GM19025 (cell line): ENCODE measurements around the gene CCL17.
"Not testable (repeated sequence)": the region's sequence is repeated elsewhere in the genome, so short reads cannot be mapped to it uniquely, and the experiment has no call there.

Source experiments
- ATAC-seq: cut with Tn5 transposase; IDR thresholded peaks from one replicate; pipeline ENCODE4 v1.9.1; 2021; ENCODE audit warnings: mild to moderate bottlenecking, low read depth, moderate library complexity; ENCODE audit not compliant: unreplicated experiment

Gene CCL17

DNA sequence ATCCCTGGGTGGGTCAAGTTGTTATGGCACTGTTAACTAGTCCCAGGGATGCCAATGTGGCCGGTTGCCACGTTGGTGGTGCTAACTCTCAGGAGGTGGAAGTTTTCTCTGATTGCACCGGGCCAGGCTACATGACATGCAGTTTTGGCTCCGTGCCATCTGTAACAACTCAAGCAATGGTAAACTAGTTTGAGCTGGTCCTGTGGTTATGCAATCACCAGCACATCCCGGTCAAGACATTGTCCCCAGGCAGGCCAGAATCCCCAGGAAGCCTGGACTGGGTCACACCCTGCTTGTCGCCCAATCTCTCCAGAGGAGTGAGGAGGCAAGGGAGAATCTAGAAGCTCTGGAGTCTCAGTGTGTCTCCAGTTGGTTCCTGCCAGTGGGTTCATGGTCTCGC lies 10.1 kb upstream of the CCL17 start:
- ATAC-seq: no peak

DNA sequence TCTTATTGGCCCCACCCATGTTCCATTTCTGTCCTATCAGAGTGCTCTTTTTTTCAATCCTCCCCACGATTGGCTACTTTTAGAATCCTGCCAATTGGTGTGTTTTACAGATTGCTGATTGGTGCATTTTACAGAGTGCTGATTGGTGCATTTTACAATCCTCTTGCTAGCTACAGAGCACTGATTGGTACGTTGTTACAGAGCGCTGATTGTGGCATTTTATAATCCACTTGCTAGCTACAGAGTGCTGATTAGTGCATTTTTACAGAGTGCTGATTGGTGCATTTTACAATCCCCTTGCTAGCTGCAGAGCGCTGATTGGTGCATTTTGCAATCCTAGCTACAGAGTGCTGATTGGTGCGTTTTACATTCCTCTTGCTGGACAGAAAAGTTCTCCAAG lies 9.5 kb upstream of the CCL17 start:
- no peak for ATAC-seq

DNA sequence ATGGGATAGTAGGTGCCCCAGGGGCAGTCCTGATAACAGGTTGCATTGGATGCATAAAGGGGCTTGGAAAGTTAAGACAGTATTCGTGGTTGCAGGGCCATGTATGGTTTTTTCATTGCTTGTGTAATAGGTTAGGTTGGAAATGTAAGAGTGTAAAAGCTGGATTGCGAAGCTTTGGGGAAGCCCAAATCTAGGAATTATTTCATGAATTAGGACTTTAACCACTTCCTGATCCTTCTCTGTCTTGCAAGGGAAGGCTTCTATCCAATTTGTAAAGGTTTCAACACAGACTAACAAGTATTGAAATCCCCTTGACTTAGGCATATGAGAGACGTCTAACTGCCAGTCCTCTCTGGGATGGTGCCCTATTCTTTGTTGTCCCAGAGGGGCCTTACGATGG lies 7.8 kb upstream of the CCL17 start:
- ATAC-seq: no peak

DNA sequence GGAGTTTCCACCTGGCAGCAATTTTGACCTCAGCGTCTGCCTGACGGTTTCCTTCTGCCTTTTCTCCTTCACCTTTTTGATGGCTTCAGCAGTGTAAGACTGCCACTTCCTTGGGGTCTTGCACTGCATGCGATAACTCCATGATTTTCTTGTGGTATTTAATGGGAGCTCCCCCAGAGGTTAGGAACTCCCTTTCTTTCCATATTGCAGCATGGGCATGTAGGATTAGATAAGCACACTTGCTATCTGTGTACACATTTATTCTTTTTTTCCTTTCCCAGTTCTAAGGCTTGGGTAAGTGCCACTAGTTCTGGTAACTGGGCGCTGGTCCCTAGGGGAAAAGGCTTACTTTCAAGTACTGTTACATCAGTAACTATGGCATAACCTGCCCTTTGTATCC lies 7.1 kb upstream of the CCL17 start:
- not testable (repeated sequence) for ATAC-seq

DNA sequence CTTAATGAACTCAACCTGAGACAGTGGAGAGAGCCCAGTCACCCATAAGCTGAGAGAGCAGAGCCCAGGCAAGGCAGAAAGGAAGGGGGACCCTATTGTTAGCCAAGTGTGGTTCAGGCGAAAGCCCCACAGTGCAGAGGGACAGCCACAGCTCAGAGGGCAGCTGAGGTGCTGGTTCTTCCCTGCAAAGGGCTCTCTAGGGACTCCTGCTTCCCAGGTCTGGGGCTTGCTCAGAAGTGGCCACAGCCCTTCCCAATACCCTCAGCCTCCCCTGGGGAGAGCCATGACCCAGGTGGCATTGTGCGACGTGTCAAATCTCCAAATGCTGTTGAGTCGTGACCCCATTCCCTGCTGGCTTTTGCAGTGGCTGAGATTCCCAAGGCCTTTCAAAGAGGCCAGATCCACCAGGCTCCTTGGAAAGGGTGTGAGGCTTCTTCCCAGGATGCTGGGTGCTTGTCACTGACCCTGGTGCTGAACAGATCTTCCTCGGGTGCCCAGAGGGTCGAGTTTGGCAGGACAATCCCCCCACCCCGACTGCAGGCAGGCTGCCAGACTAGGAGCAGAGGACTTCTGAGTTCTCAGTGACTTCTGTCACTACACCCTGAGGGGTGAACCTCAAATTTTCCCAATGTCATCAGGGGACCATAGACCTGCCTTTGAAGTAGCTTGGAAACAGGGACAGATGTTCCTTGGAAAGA lies 2.5 kb upstream of the CCL17 start:
- no peak for ATAC-seq

DNA sequence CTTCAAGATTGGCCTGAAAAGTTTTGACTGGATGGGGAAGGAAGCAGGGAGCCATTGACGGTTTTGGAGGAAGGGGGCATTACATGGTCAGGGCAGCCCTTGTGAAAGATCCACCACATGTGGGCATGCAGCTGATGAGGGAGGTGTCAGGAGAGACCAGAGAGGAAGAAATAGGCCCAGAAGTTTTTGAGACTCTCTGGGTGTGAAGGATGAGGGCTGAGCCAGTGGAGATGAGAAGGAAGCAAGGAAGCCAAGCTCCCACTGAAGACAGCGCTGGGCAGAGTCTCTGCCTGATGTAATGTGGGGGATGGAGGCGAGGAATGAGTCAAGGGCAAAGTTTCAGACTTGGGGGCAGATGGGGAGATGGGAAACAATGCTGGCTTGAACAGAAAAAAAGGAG lies 530 bp downstream of the CCL17 start:
- ATAC-seq: no peak

DNA sequence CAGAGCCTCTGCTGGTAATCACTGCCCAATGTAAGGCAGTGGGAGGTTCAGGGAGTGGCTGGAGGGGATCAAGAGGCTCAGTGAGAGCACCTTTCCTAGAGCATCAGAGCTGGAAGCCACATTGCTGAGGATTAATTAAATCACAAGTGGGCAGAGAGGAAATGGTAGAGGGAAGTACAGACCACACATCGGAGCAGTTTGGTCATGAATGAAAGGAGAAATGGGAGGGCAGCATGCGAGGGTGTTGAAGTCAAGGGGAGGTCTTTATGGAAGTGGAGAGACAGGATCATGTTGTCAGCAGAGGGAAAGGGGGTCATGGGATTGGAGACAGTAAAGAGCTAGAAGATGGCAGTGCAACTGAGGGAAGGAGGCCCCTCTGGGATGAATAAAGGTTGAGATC lies 2.3 kb downstream of the CCL17 start:
- no peak for ATAC-seq

DNA sequence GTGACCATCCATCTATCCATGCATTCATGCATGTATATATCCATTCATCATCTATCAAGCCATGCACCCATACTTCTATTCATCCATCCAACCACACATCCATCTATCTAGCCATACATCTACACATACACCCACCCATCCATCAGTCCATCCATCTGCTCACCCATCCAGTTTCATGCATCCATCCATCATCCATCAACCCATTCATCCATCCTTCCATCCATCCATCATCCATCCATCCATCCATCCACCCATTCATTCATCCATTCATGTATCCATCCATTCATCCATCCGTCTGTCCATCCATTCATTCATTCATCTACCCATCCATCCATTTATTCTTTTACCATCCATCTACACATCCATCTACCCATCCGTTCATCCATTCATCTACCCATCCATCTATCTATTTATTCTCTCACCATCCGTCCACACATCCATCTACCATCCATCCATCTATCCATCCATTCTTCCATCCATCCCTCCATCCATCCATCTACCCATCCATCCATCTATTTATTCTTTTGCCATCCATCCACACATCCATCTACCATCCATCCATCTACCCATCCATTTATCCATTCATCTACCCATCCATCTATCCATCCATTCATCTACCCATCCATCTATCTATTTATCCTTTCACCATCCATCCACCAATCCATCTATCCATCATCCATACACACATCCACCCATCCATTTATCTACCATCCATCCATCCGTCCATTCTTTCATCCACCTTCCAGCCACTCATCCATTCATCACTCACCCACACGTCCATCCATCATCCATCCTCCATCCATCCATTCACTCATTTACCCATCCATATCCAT lies 3.2 kb downstream of the CCL17 start:
- no peak for ATAC-seq

DNA sequence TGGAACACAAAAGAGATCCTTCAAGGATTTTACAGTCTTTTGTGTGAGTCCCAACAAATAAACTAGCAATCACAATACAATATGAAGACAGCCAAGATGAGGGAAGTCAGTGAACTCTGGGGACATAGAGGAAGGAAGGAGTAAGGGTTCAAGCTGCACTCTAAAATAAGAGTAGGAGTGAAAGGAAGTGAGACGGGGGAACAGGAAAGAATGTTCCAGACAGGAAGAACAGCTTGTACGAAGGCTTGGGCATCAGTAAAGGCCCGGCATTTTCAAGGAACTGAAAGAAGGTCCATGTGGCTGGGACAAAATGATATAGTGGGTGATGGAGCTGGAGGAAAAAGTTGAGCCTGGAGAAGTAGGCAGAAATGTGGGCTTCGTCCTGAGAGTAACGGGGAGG lies 4.5 kb downstream of the CCL17 start:
- no peak for ATAC-seq

DNA sequence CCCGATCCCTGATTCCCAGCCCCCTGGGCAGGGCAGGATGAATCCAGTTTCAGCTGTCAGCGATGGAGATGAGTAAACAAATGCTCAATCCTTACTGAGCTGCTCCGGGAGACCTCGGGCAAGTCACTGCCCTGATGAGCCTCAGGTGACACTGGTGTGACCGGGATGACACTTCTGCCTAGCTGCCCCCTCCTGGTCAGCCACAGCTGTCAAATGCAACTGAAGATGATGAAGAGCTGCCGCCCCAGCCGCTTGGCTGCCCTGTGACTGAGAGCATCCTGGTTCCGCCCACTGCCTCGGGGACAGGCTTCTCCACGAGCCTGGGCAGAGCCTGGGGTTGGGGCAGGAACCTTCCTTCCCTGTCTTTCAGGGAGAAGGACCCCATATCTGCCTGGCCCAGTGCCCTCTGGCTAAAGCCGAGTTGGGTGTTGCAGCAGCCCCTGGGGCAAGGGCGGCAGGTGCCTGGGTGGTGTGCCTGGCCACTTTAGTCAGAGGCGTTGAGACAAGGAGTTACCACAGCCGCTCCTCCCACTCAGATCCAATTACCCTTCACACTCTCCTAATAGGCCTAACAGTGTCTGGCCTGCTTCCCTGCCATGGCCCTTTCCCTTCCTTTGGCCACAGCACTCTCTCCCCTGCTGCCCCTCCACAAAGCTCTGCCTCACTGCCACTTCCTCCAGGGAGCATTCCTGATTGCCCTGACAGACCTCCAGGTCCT lies 5.5 kb downstream of the CCL17 start:
- ATAC-seq: no peak

DNA sequence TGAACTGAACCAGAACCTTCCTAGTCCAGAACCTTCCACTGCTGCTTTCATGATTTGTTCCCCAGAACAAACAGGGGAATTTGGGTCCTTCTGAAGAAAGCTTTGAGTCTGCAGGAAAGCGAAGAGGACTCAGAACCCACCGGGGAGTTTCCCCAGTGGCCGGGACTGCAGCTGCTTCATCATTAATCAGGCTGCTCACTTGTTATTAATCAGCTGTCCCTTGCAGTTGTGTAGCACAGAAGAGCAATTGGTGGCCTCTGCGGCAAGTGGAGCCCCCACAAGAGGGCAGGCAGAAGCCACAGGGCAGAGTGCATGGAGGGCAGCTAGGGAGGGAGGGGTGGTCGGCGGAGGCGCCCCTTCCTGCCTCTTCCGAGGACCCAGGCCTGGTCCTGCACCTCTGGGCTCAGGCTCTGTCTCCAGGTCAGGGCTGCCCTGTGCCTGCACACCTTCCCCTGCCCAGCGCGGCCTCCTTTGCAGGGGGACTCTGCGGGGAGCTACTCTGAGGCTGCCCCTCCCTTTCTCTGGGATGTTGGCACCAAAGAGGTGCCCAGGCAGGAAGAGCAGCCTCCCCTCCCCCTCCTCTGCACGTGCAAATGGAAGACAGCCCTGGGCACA lies 6.9 kb downstream of the CCL17 start:
- no peak for ATAC-seq

DNA sequence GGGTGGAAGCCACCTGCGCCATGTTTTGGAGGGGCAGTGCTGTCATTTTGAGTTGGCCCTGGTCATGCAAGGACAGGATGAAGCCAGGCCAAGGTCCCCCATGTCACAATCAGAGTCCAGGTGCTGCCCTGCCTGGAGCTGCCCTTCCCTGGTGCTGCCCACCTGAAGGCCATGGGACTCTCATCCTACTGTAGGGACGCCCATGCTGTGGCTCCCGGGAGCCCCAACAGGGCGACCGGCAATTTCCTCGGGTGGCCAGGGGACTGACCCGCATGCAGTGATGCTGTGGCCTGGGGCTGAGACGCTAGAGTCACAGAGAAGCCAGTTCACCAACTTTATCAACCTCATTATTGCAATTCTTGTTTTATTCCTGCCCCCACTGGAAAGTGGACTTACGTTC lies 8.0 kb downstream of the CCL17 start:
- ATAC-seq: no peak

DNA sequence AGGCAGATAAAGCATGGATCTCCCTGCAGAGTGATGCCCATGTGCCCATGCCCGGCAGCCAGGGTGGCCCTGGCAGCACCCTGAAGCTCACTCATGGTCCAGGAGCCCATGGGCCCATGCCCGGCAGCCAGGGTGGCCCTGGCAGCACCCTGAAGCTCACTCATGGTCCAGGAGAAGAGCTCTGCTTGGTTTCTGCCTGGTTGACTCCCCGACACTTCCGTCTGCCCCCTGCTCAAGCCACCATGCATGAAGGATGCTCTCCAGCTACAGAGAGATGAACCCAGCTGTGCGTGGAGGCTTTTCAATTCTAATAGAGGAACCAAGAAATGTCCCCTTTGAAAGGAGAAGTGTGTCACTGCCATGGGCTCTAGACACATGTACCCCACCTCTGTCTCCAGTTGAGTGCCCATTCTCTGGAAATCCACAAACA lies 8.7 kb downstream of the CCL17 start:
- no peak for ATAC-seq

DNA sequence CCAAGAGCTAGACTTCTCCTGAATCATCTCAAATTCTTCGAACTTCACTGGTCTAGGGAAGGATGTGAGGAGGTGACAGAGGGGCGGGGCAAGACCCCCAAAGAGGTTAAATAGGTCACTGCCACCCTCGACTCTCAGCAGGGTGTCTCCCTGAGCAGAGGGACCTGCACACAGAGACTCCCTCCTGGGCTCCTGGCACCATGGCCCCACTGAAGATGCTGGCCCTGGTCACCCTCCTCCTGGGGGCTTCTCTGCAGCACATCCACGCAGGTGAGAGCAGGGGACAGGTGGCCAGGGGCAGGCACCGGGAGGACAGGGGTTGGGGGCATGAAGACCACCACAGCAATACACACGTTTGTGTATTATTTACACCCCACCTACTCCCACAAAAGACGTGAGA lies 9.2 kb downstream of the CCL17 start:
- no peak for ATAC-seq

DNA sequence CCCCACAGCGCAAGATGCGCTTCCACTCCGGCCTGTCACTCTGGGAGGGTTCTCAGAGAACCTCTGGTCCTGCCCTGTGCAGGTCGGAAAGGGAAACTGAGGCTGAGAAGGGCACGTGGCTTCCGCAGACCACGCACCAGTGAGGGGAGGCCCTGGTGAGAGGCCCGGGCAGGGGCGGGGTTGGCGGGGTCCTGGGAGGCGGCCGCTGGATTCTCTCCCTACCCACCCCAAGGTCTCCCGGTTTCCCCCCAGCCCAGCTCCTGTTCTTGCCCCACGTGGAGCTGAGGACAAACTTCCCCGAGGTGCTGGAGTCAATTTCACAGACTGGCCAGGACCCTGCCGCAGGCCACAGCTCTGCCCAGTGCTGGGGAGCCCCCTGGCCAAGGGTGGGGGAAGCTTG lies 11.5 kb downstream of the CCL17 start:
- no peak for ATAC-seq

DNA sequence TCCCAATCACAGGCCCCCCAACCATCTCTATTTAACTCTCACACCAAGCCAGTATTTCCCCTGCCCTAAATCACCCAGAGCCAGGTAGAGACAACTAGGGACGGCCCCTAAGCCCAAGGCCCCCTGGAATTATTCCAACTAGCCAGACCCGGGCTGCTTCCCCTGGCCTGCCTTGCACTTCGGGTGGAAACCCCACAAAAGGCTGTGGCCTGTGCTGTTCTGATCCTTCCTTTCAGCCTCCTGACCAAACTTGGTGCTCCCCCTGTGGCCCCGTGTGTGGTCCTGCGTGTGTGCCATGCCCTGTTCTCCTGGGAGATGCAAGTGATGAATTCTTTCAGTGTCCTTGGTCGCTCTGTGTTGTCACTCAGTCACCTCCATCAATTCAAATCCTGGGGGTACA lies 14.9 kb downstream of the CCL17 start:
- no peak for ATAC-seq

DNA sequence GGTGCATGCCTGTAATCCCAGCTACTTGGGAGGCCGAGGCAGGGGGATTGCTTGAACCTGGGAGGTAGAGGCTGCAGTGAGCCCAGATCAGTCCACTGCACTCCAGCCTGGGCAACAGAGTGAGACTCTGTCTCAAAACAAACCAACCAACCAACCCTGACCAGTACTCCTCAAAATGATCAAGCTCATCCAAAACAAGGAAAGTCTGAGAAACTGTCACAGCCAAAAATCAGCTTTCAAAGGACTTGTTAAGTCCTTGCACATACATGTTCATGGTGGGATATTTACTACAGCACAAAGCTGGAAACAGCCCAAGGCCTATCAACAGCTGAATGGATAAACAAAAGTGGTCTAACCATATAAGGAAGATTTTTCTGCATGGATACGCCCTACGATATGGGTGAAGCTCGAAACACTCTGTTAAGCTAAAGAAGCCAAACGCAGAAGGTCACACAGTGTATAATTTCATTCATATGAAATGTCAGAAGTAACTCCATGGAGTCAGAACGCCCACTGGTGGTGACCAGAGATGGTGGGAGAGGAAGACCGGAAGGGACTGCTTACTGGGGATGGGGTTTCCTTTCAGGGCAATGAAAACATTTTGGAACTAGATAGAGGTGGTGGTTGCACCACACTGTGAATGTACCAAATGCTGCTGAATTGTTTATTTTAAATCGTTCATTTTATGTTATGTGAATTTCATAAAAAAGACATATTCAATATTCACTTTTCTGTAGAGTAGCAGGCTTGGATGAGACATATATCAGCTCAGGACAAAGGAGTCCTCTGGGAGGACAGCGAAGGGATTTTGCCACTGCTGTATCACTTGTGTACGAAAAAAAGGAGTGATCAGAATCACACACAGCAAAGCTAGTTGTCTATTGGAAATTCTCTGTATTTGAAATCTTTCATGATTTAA lies 17.7 kb downstream of the CCL17 start:
- no peak for ATAC-seq

DNA sequence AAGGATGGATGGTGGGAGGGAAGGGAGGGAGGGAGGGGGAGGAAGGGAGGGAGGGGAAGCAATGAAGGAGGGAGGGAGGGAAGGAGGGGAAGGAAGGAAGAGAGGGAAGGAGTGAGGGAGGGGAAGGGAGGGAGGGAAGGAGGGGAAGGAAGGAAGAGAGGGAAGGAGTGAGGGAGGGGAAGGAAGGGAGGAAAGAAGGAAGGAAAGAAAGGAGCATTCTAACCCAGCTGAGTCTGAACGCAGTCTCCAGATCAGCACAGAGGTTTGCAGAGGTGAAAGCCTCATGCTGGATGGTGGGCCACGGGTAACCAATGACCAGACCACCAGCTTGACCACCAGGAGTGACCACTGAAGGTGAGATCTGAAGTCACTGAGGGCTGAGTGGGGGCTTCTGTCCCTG lies 18.6 kb downstream of the CCL17 start:
- no peak for ATAC-seq

DNA sequence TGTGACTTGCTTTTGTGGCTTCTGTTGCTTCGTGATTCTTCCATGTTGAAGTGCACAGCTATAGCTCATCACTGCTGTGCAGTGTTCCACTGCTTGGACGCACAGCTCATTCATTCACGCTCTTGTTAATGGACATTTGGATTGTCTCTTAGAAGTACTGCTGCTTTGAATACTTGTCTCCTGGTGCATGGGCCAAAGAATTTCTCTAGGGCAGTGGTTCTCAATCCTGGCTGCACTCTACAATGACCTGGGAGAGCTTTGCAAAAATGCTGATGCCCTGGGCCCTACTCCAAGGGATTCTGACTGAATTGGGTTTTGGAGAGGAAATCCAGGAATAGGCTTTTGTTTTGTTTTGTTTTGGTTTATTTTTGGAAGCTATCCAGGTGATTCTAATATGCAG lies 20.0 kb downstream of the CCL17 start:
- no peak for ATAC-seq

DNA sequence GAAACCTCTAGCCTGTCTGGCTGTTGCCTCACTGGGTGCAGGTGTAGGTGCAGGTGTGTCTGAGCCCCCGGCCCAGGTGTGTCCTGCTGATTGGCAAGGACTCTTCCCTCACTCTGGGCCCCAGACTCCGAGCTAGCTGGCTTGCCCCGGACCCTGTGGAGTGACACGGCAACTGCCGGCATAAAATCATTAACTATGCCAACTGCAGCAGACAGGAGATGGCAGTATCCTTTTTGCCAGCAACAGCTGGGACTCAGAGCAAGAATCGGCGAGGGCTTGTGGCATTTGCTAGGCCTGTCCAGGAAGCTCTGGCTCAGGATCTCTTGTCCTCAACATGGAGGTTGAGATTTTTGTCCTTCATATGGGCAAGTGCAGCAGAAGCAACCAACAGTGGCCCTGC lies 21.8 kb downstream of the CCL17 start:
- no peak for ATAC-seq
